NCI-H2196 treated with DMSO at 0.1 percent for 48 hours (cell line): Measurements from ENCODE around the gene S100A7A.
"Not testable (repeated sequence)": the region's sequence is repeated elsewhere in the genome, so short reads cannot be mapped to it uniquely, and the experiment has no call there.

Experiments used
- DNase-seq: peaks from one replicate; lab custom pipeline; 2025; ENCODE audit not compliant: unreplicated experiment; lab: John Stamatoyannopoulos, UW

S100A7A gene

DNA sequence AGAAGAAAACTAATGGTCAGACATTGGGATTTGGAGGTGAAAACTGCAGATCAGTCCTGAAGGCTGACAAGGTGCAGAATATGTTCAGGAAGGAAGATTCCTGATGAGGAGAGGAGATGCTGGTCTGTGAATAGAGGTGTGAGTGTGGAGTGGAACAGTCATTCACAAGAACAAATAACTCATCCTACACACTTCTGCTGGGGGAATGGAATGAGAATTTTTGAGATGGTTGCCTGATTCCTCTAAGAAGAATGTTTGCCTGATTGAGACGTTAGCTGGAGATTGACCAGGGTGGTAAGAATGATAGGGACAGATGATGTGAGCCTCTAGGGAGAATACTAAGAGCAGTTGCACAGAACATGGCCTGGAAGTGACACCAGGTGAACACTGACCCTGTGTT is 40.1 kb downstream of the S100A7A start:
- no peak for DNase-seq

- no peak for DNase-seq
These were observed 43.3 kb downstream of the S100A7A start for GRCh38 chr1:153459655-153460054.

- DNase-seq: no peak
These were observed 44.2 kb downstream of the S100A7A start, which contains the start of gene S100A7 for GRCh38 chr1:153460551-153460950. TSS of gene S100A7 (minus strand) at chr1:153460651. CDS start at chr1:153459013, 1,638 bp downstream.

- DNase-seq: not testable (repeated sequence)
These were observed 46.4 kb downstream of the S100A7A start for GRCh38 chr1:153462741-153463140.

DNA sequence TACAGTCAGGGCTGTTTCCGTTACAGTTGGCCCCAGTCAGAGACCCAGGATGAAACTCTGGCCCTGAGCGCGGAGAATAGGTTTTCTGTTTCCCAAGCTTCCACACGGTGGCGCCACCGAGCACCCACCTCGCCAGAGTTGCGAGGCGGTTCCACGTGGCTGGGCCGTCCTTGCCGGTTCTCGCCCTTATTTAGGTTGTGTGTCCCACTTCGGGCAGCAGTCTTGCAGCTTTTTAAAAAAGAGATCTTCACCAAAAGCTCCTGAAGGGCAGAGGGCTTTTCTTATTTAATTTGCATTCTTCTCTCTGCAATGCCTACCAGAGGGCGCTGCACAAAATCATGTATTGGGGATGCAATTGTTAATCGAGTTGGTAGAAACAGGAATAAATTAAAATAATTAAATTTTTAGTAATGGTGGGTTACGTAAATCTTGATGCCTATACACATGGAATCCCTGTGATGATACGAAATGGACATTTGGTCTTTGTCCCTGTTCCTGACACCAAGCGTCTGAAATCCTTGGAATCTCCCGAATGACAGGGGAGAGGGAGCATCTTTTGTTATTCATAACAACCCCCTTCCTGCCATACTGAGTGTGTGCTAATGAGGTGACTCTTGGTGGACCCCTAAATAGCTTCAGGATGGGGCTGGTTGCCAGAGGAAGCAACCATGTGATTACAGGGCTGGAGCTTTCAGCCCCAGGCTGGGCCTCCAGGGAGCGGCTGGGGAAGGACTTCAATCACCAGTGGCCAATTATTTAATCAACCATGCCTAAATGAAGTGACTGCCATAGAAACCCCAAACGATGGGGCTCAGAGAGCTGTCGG is 49.7 kb downstream of the S100A7A start:
- DNase-seq: no peak

DNA sequence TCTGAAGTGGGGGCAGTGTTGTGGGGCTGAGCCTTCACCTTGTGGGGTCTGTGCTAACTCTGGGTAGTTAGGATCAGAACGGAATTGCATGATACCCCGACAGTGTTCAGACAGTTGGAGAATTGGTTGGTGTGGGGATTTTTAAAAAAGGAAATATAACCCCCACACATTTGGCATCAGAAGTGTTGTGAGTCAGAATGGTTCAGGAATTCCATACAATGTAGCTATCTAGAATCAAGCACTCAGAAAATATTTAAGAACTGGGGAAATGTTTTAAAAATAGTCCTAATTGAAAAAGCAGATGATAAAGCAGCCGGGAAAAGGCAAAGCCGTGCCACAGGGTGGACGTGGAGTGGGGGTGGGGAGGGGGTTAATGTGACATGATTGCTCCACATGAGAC is 50.6 kb downstream of the S100A7A start:
- DNase-seq: no peak

- DNase-seq: no peak
These were observed 54.4 kb downstream of the S100A7A start for GRCh38 chr1:153470707-153471106.
